Measurements from ENCODE around the gene DNAJB12. TPM values are rescaled to one million over a fixed set of nuclear protein-coding genes. Genes with fewer than 3 reads are reported as not detected.
A peak's percentile ranks its signal among the peaks of the same experiment; 100 is the strongest.
"Not testable (repeated sequence)": the region's sequence is repeated elsewhere in the genome, so short reads cannot be mapped to it uniquely, and the experiment has no call there.

The DNAJB12 gene
- total RNA-seq, 2 donors from 2014 or later, result 24.1 to 25.2 TPM

DNA sequence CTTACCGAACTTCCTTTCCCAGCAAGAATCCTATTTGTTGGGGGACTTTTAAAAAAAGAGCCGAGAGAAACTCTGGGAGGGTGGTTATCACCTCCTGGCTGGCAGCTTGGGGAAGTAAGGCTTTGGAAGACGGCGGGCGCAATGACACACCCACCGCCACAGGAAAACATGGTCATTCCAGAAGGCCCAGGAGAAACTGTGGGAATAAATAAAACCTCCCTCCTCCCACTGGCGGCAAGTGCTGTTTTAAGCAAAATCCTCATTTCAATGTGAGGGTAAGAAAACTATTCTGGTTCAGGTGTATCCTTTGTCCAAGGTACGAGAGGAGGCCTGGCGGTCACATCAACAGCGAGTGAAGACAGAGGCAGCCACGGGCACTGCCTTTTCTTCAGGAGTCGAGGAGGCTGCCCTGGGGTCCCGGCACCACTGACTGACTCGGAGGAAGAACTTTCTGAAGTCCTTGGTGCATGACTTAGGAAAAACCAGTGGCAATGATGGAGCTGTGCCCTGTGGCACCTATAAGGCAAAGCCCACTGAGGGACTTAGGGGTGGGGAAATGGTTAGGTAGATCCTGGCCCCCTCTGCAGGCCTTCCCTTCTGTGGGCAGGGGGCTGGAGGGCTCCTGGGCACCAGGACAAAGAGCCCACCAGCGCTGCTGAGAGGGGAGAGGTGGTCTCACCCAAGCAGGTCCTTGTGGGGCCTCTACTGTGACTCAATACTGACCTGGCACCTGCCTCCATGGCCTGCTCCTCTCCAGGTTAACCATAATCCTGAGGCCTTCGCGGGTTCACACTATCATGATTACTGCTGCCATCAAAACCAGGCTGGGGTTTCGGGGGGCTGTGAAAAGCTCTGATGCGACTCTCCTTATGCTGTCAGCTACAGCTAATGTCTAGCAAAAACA is 21.4 kb downstream of the DNAJB12 start:
- Mint-ChIP-seq H3K4me3 (peak overlapping the region; percentile 85 to 99), H3K4me1 (ENCODE audit: low read depth) (peaks cover 87% of the 10 kb centered on the region), H3K36me3 (ENCODE audit: insufficient read depth in 2 of 2) (peaks cover 4 to 7% of the 10 kb centered on the region in 2 donors), H3K27ac (peak overlapping the region; percentile 95), H3K9me3 (no peaks in the 10 kb centered on the region), H3K27me3 (ENCODE audit: low read depth) (no peaks in the 10 kb centered on the region)
- peak; percentile 74 to 78 for DNase-seq
- peak in 1 of 2 donors; percentile 1 for ATAC-seq (replicated peaks in 1 of 2)

DNA sequence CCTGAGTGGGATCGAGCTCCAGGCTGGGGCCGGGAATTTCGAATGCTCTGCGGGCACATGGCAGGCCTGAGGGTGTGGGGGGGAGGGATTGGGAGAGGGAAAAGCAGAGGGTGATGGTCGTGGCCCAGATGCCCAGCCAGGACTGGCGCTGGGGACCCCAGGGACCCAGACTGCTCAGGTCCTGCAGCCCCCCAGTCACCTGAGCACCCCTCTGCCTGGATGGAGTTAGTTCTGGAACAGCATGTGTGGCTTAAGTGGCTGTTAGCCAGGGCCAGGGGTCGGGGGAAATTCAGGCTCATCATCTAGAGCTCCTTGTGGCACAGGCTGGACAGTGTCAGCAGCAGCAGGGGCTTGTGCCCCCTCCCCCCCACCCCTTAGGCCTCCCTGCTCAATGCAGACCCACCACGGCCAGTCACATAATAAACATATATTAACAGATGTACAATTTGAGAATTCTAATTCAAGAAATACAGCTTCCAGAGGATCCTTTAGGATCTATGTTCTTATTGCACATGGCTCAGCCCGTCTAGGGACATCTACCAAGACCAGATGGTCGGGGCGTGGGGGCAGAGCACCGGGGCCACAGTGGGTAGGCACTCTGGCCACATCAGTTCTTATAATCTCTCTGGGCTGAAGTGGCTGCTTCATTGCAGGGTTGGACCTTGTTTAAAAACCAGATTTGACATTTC is 22.2 kb downstream of the DNAJB12 start:
- Mint-ChIP-seq H3K9me3 (no peaks in the 10 kb centered on the region), H3K4me3 (peak overlapping the region; percentile 85 to 99), H3K4me1 (ENCODE audit: low read depth) (peaks cover 95% of the 10 kb centered on the region), H3K27me3 (ENCODE audit: low read depth) (no peaks in the 10 kb centered on the region), H3K36me3 (ENCODE audit: insufficient read depth in 2 of 2) (peaks cover 2 to 3% of the 10 kb centered on the region in 2 donors), H3K27ac (peak overlapping the region; percentile 95)
- DNase-seq, result no peak
- no peak for ATAC-seq (replicated peaks in 1 of 2)

DNA sequence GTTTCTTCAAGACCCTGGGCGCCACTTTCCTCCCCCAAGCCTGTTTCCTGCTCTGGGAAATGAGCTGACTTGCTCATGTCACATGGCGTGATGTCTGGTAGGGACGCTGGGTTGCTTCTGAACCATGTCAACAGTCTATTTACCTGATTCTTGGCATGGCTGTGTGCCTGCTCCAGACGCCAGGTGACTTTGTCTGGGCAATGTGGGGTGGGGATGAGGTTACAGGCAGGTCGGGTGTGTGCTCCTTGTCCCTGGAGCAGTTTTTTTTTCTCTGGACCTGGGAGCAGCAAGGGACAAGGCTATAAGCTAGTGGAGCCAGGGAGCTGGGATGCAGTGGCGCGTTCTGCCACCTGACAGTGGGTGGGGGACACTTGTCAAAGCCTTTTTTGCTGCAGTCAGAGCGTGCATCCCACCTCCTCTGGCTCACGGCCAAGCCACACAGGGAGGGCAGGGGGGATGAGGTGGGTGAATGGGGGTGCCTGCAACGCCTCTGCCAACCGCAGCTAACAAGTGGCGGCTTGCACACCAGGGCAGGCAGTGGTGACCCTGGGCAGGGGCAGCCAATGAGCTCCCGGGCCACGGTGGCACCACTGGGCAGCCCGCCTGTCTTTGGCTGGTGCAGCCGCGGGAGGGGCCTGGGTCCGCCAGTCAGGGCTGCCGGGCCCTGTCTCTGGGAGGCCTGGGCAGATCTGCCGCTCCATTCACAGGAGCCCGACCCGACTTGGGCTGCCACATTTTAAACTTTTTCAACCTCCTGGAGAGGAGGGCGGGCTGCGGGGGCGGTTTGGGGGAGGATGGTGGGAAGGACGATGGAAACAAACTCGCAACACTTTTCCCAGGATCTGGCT is 22.9 kb downstream of the DNAJB12 start:
- Mint-ChIP-seq H3K4me3 (peak overlapping the region; percentile 85 to 99), H3K4me1 (ENCODE audit: low read depth) (peaks cover 94% of the 10 kb centered on the region), H3K36me3 (ENCODE audit: insufficient read depth in 2 of 2) (peaks cover 4 to 5% of the 10 kb centered on the region in 2 donors), H3K9me3 (peaks cover 0 to under 1% of the 10 kb centered on the region in 2 donors), H3K27me3 (ENCODE audit: low read depth) (no peaks in the 10 kb centered on the region), H3K27ac (peak overlapping the region; percentile 96)
- peak; percentile 55 to 65 for ATAC-seq (replicated peaks in 1 of 2)
- peak; percentile 96 for DNase-seq

DNA sequence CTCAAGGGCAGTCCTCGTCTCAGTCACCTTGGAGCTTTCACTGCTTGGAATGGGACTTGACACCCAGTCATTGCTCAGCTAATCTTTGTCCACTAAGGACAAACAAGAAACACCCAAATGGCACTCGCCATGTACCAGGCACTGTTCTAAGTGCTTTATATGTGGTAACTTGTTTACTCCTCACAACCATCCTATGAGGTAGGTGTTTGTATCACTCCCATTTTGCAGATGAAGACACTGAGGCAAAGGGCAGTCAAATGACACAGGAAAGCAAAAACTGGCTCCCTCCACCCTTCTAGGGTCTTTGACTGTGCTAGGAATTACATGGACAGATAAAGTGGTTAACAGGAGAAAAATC is 24.7 kb downstream of the DNAJB12 start:
- ATAC-seq (replicated peaks in 1 of 2) (no peak), DNase-seq (no peak)
- Mint-ChIP-seq H3K27me3 (ENCODE audit: low read depth) (no peaks in the 10 kb centered on the region), H3K36me3 (ENCODE audit: insufficient read depth in 2 of 2) (peaks cover 6 to 8% of the 10 kb centered on the region in 2 donors), H3K4me3 (peak overlapping the region; percentile 85 to 99), H3K27ac (peak overlapping the region; percentile 76), H3K9me3 (peaks cover 0 to 1% of the 10 kb centered on the region in 2 donors), H3K4me1 (ENCODE audit: low read depth) (peaks cover 82% of the 10 kb centered on the region)

DNA sequence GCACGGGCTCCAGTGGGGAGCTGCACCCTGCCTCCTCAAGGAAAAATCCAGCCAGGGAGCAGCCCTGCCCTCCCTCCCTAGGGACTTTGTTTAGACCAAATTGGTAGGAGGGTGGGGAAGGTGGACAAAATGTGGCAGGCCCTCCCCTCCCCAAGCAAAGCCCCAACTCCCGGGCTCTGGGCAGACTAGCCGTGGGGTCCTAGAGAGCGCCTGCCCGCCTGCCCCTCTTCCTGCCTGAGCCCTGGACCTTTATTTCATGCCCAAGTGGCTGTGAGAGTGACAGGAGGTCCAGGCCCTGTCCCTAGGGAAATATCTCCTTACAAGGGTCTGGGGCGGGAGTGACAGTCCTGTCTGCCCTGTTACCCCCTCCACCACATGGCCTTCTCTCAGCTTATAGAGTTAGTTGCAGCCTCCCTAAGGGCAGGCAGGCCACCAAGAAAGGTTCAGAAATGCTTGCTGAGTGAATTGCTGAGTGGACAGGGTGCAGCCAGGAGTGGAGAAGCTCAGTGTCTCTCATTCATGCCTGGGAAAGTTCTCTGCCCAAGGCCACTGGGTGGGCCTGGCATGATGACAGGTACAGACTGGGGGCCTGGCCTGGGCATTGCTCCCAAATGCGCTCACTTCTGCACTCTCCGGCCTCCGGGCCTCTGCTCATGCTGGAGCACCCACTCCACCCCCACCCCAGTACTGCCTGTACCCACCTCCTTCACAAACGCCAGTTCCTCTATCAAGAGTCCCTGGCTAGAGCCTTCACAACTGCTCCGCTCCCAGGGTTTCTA is 25.2 kb downstream of the DNAJB12 start:
- peak overlapping the region; percentile 76 for H3K27ac Mint-ChIP-seq
- peaks cover 6 to 8% of the 10 kb centered on the region in 2 donors for H3K36me3 Mint-ChIP-seq (ENCODE audit: insufficient read depth in 2 of 2)
- peak in 1 of 2 donors; percentile 67 for DNase-seq
- H3K4me1 Mint-ChIP-seq (ENCODE audit: low read depth), result peaks cover 82% of the 10 kb centered on the region
- H3K27me3 Mint-ChIP-seq (ENCODE audit: low read depth), result no peaks in the 10 kb centered on the region
- H3K9me3 Mint-ChIP-seq, result peaks cover 0 to 1% of the 10 kb centered on the region in 2 donors
- peak; percentile 1 to 3 for ATAC-seq (replicated peaks in 1 of 2)
- peak overlapping the region; percentile 99 to 100 for H3K4me3 Mint-ChIP-seq

DNA sequence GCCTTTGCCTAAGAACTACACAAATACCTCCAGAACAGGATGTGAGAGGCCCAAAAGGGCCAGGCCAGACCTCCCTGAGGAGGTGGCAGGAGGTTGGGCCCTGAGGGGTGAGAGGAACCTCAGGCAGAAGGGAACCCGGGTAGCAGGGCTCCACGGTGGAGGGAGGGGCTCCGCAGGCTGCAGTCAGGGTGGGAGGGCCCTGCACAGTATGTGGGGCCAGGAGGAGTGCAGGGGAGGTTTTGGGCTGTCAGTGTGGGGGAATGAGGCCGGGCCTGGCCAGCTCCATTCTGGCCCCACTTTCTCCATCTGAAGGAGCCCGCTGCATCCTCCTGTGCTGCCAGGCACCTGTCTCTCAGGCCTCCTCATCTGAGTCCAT is 25.9 kb downstream of the DNAJB12 start:
- Mint-ChIP-seq H3K4me3 (peak overlapping the region; percentile 99 to 100), H3K4me1 (ENCODE audit: low read depth) (peaks cover 82% of the 10 kb centered on the region), H3K9me3 (peaks cover 0 to 1% of the 10 kb centered on the region in 2 donors), H3K36me3 (ENCODE audit: insufficient read depth in 2 of 2) (peaks cover 6 to 7% of the 10 kb centered on the region in 2 donors), H3K27ac (peak overlapping the region; percentile 90), H3K27me3 (ENCODE audit: low read depth) (no peaks in the 10 kb centered on the region)
- peak; percentile 81 to 84 for DNase-seq
- ATAC-seq (replicated peaks in 1 of 2), result peak; percentile 18 to 41

DNA sequence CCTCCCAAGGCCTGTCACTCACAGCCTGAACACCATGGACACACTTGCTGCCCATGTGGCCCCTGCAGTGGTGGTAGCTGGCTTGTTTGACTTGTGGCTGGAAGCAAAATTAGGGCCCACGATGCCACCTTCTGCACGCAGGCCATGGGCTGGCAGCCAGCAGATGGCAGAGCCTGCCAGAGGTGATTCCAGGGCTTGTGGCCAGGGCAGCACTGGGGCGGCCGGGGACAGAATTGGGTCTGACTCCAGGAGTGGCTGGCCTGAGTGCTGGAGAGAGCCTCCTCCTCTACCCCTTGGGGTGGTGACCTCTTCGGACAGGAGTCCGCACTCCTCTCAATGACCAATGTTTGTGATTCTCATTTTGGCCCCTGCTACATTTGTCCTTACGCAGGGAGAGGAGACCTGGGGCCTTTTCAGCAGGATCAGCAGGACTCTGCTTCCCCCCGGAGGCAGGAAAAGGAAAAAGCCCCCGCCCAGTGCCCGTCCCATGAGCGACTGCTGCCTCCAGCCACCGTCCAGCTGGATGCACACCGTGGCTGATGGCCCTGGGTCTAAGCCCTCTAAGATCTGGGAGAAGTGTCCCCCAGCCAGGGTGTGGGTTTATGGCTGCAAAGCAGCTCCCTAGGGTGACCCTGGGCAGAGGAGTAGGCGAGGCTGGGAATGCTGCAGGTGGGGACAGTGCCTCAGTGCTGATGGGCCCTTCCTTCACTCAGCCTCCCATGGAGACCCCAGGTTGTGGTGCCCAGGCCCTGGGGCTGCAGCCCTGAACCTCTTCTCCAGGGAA is 26.5 kb downstream of the DNAJB12 start:
- Mint-ChIP-seq H3K9me3 (peaks cover 0 to 1% of the 10 kb centered on the region in 2 donors), H3K4me1 (ENCODE audit: low read depth) (peaks cover 82% of the 10 kb centered on the region), H3K4me3 (peak overlapping the region; percentile 99 to 100), H3K27ac (peak overlapping the region; percentile 100), H3K27me3 (ENCODE audit: low read depth) (no peaks in the 10 kb centered on the region), H3K36me3 (ENCODE audit: insufficient read depth in 2 of 2) (peaks cover 6 to 7% of the 10 kb centered on the region in 2 donors)
- ATAC-seq (replicated peaks in 1 of 2) (no peak), DNase-seq (peak; percentile 57 to 72)

DNA sequence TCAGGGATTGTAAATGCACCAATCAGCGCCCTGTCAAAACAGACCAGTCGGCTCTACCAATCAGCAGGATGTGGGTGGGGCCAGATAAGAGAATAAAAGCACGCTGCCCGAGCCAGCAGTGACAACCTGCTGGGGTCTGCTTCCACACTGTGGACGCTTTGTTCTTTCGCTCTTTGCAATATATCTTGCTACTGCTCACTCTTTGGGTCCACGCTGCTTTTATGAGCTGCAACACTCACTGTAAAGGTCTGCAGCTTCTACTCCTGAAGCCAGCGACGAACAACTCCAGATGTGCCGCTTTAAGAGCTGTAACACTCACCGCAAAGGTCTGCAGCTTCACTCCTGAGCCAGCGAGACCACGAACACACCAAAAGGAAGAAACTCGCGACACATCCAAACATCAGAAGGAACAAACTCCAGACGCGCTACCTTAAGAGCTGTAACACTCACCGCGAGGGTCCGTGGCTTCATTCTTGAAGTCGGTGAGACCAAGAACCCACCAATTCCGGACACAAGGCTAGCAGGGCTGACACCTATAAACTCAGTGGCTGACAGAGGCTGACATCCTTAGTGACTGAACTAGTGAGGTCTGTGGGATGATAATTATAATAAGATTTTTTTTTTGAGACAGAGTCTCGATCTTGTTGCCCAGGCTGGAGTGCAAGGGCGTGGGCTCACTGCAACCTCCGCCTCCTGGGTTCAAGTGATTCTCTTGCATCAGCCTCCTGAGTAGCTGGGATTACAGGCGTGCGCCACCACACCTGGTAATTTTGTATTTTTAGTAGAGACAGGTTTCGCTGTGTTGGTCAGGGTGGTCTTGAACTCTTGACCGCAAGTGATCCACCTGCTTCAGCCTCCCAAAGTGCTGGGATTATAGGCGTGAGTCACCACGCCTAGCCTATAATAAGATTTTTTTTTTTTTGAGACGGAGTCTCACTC is 27.8 kb downstream of the DNAJB12 start:
- ATAC-seq (replicated peaks in 1 of 2), result peak; percentile 12 to 20

DNA sequence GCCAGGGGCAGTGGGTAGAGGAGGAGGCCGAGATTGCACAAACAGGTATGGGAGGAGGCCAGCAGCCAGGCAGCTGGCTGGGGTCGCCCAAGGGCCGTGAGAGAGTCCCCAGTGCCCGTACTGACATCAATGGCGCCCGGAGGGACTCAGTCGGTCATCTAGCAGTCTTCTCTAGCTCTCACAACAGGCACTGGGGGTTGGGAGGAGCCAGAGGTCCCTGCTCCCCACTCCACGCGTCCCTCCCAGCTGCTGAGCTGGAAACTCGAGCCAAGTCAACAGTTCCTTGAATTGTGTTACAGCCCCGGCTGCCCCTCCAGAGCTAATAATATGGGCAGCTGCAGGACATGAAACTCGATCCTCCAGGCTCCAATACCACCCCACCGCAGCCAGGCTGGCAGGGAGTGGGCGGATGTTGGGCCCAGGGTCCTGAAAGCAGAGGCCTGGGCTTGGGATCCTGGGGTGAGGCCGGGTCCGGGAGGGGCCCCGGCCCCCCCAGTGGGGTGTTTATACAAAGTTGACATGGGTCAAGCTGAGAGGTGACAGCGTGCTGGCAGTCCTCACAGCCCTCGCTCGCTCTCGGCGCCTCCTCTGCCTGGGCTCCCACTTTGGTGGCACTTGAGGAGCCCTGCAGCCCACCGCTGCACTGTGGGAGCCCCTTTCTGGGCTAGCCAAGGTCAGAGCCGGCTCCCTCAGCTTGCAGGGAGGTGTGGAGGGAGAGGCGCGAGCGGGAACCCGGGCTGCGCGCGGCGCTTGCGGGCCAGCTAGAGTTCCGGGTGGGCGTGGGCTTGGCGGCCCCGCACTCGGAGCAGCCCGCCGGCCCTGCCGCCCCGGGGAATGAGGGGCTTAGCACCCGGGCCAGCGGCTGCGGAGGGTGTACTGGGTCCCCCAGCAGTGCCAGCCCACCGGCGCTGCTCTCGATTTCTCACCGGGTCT is 29.2 kb downstream of the DNAJB12 start:
- H3K36me3 Mint-ChIP-seq (ENCODE audit: insufficient read depth in 2 of 2); DNase-seq; H3K27me3 Mint-ChIP-seq (ENCODE audit: low read depth); ATAC-seq (replicated peaks in 1 of 2); H3K9me3 Mint-ChIP-seq; H3K4me3 Mint-ChIP-seq; H3K27ac Mint-ChIP-seq: not testable (repeated sequence)
- peaks cover 78% of the 10 kb centered on the region for H3K4me1 Mint-ChIP-seq (ENCODE audit: low read depth)

More for the DNA sequence above, 27.8 kb downstream of the DNAJB12 start:
- Mint-ChIP-seq H3K27ac (peak overlapping the region; percentile 100), H3K4me3 (peak overlapping the region; percentile 99 to 100), H3K4me1 (ENCODE audit: low read depth) (peaks cover 82% of the 10 kb centered on the region)
- not testable (repeated sequence) for H3K9me3 Mint-ChIP-seq; H3K27me3 Mint-ChIP-seq (ENCODE audit: low read depth); H3K36me3 Mint-ChIP-seq (ENCODE audit: insufficient read depth in 2 of 2)
- peak; percentile 85 to 89 for DNase-seq

DNA sequence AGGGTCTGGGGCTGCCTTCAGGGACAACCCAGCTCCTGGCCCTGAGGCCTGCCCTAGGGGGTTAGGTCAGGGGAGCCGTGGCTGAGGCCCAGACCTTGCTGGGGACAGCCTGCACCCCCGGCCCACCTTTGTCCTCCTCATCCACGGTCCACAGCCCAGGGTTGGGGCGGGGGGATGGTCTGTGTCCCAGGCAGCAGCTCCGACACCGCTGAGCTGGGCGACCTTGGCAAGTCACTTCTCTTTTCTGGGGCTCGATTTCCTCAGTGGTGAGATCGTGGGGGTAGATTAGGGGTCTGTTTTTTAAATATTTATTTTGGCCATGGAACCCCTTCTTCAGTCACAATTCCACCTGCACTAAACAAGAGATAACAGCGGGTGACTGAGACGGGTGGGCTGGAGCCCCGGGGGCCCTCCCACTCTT is 30.9 kb downstream of the DNAJB12 start:
- no peaks in the 10 kb centered on the region for H3K27me3 Mint-ChIP-seq (ENCODE audit: low read depth)
- ATAC-seq (replicated peaks in 1 of 2) (no peak), DNase-seq (peak in 1 of 2 donors; percentile 25)
- peaks cover 6 to 7% of the 10 kb centered on the region in 2 donors for H3K36me3 Mint-ChIP-seq (ENCODE audit: insufficient read depth in 2 of 2)
- peak overlapping the region; percentile 52 for H3K27ac Mint-ChIP-seq
- H3K9me3 Mint-ChIP-seq, result peaks cover 0 to 1% of the 10 kb centered on the region in 2 donors
- H3K4me1 Mint-ChIP-seq (ENCODE audit: low read depth), result peaks cover 76% of the 10 kb centered on the region
- H3K4me3 Mint-ChIP-seq, result peak overlapping the region; percentile 32 to 77

Data from activated T-cell treated with anti-CD3 and anti-CD28 coated beads, Interleukin-2, amount 50 U/mL, for 72 hours (primary cell).